ENCODE results near the gene PNPLA7. TPM values are rescaled to one million over a fixed set of nuclear protein-coding genes. Genes with fewer than 3 reads are reported as not detected.
A peak's percentile ranks its signal among the peaks of the same experiment; 100 is the strongest.

The PNPLA7 gene
- total RNA-seq, 4 donors from 2014 or later, result 11.4 to 48.6 (median 27.2) TPM

GRCh38 chr9:137445930-137446431, 104.2 kb downstream of the PNPLA7 start:
- TF ChIP-seq POLR2A (IDR thresholded peaks at IDR 0.05), result no peak
- H3K9me3 ChIP-seq, result no peaks in the 10 kb centered on the region
- peaks cover 0 to 29% (median 6%) of the 10 kb centered on the region in 4 donors for H3K4me1 ChIP-seq
- H3K27me3 ChIP-seq, result peaks cover 0 to 4% of the 10 kb centered on the region in 2 donors
- H3K36me3 ChIP-seq, result peaks cover 0 to 14% (median 0%) of the 10 kb centered on the region in 3 donors
- H3K27ac ChIP-seq, result no peak overlapping the region
- H3K4me3 ChIP-seq, result no peak overlapping the region
- no peak for DNase-seq

GRCh38 chr9:137445275-137445807, 104.9 kb downstream of the PNPLA7 start:
- TF ChIP-seq POLR2A (IDR thresholded peaks at IDR 0.05) (peak in 1 of 2 donors; percentile 23), CTCF (IDR thresholded peaks at IDR 0.05) (peak; percentile 65 to 93 (median 82))
- Histone ChIP-seq H3K27ac (no peak overlapping the region), H3K27me3 (peaks cover 0 to 4% of the 10 kb centered on the region in 2 donors), H3K4me3 (no peak overlapping the region), H3K9me3 (no peaks in the 10 kb centered on the region), H3K4me1 (peaks cover 0 to 29% (median 6%) of the 10 kb centered on the region in 4 donors), H3K36me3 (peaks cover 0 to 14% (median 0%) of the 10 kb centered on the region in 3 donors)
- peak; percentile 85 to 94 (median 90) for DNase-seq

- no peak for DNase-seq
- peaks cover 0 to 22% (median 6%) of the 10 kb centered on the region in 4 donors for H3K4me1 ChIP-seq
- no peaks in the 10 kb centered on the region for H3K9me3 ChIP-seq
- no peak for TF ChIP-seq CTCF (IDR thresholded peaks at IDR 0.05)
- no peak for TF ChIP-seq POLR2A (IDR thresholded peaks at IDR 0.05)
- H3K36me3 ChIP-seq, result peaks cover 0 to 10% (median 0%) of the 10 kb centered on the region in 3 donors
- no peak overlapping the region for H3K4me3 ChIP-seq
- H3K27me3 ChIP-seq, result peaks cover 0 to 4% of the 10 kb centered on the region in 2 donors
- H3K27ac ChIP-seq, result no peak overlapping the region
Measured at GRCh38 chr9:137444106-137444790, 106.0 kb downstream of the PNPLA7 start.

GRCh38 chr9:137441935-137442321, 108.3 kb downstream of the PNPLA7 start:
- H3K4me1 ChIP-seq, result peaks cover 0 to 30% (median 6%) of the 10 kb centered on the region in 4 donors

GRCh38 chr9:137441289-137441934, 108.8 kb downstream of the PNPLA7 start, which contains the start of gene ENTPD8:
TSS of gene ENTPD8 (minus strand) at chr9:137441357. CDS start at chr9:137438285, 3,072 bp downstream.
- TF ChIP-seq POLR2A (IDR thresholded peaks at IDR 0.05), result peak; percentile 44 to 70
- no peak for TF ChIP-seq CTCF (IDR thresholded peaks at IDR 0.05)
- H3K36me3 ChIP-seq, result no peaks in the 10 kb centered on the region
- H3K4me3 ChIP-seq, result peak within 1 kb of the TSS; percentile 29 to 55 (median 43)
- peaks cover 0 to 35% (median 6%) of the 10 kb centered on the region in 4 donors for H3K4me1 ChIP-seq
- no peaks in the 10 kb centered on the region for H3K9me3 ChIP-seq
- DNase-seq, result peak in 2 of 3 donors; percentile 87 to 95
- peaks cover 0 to 4% of the 10 kb centered on the region in 2 donors for H3K27me3 ChIP-seq
- H3K27ac ChIP-seq, result peak within 1 kb of the TSS in 3 of 4 donors; percentile 45 to 78 (median 69)

More at GRCh38 chr9:137441935-137442321, 108.3 kb downstream of the PNPLA7 start:
- no peak for DNase-seq
- TF ChIP-seq POLR2A (IDR thresholded peaks at IDR 0.05) (no peak), CTCF (IDR thresholded peaks at IDR 0.05) (no peak)
- no peaks in the 10 kb centered on the region for H3K36me3 ChIP-seq
- H3K4me3 ChIP-seq, result peak overlapping the region; percentile 29 to 55 (median 43)
- H3K27ac ChIP-seq, result peak overlapping the region in 3 of 4 donors; percentile 45 to 78 (median 69)
- H3K9me3 ChIP-seq, result no peaks in the 10 kb centered on the region
- peaks cover 0 to 4% of the 10 kb centered on the region in 2 donors for H3K27me3 ChIP-seq
